ENCODE measurements around the gene PSENEN.

- TF ChIP-seq POLR2A (IDR thresholded peaks at IDR 0.05; ENCODE audit: low read depth, low read length): peak; percentile 64
- TF ChIP-seq TAF1 (IDR thresholded peaks at IDR 0.05; ENCODE audit: low read depth, low read length): peak; percentile 61; the same call in 1 of the 2 replicates
These were observed 43.0 kb upstream of the PSENEN start for GRCh38 chr19:35702223-35703012.
